H1 (cell line): ENCODE measurements around the gene GDPD4.

Experiments used
- CREB1 ChIP-seq: IDR thresholded peaks from 2 replicates; pipeline ENCODE4 v1.6.1; 2012; ENCODE audit warnings: inconsistent platforms
- EGR1 ChIP-seq: IDR thresholded peaks from 2 replicates; pipeline ENCODE4 v1.6.1; 2011; ENCODE audit warnings: low read depth, low read length, borderline replicate concordance
- EP300 ChIP-seq, 2 experiments: IDR thresholded peaks; 1 replicate in 1 of 2; 2 replicates in 1 of 2; pipeline ENCODE4 v1.6.1; 2011 to 2012; ENCODE audit warnings: low read depth in 2 of 2, low read length in 2 of 2, mild to moderate bottlenecking in 2 of 2, borderline replicate concordance in 1 of 2, inconsistent platforms in 1 of 2, moderate library complexity in 1 of 2
- POLR2A ChIP-seq, 2 experiments: IDR thresholded peaks; 1 replicate in 1 of 2; 2 replicates in 1 of 2; pipeline ENCODE4 v1.6.1; 2011; ENCODE audit warnings: low read depth in 2 of 2, low read length in 2 of 2, mild to moderate bottlenecking in 2 of 2; ENCODE audit errors: control extremely low read depth in 1 of 2
- POLR2AphosphoS5 ChIP-seq: IDR thresholded peaks from 2 replicates; pipeline ENCODE4 v1.6.1; 2011; ENCODE audit warnings: low read depth, low read length
- RAD21 ChIP-seq, 2 experiments: IDR thresholded peaks in 1 of 2; conservative IDR thresholded peaks in 1 of 2; 2 replicates each; pipeline ENCODE4 v1.6.1; 2011; ENCODE audit warnings: low read depth in 2 of 2, low read length in 2 of 2, improper control_type of control experiment in 1 of 2, inconsistent platforms in 1 of 2, mild to moderate bottlenecking in 1 of 2, moderate library complexity in 1 of 2
- SRF ChIP-seq: IDR thresholded peaks from 2 replicates; pipeline ENCODE4 v1.6.1; 2011; ENCODE audit warnings: mild to moderate bottlenecking, low read depth, low read length, moderate library complexity
- TAF1 ChIP-seq: IDR thresholded peaks from 2 replicates; pipeline ENCODE4 v1.6.1; 2011; ENCODE audit warnings: mild to moderate bottlenecking, low read depth, low read length
- TBP ChIP-seq: IDR thresholded peaks from 2 replicates; pipeline ENCODE4 v1.6.1; 2011; ENCODE audit warnings: low read depth, low read length, improper control_type of control experiment
- TEAD4 ChIP-seq: IDR thresholded peaks from 2 replicates; pipeline ENCODE4 v1.6.1; 2012; ENCODE audit warnings: low read depth, low read length, inconsistent platforms, mixed read lengths
- YY1 ChIP-seq: IDR thresholded peaks from 2 replicates; pipeline ENCODE4 v1.6.1; 2011; ENCODE audit warnings: low read depth, mild to moderate bottlenecking, low read length
- TF ChIP-seq, protein P1 (sequence below), 3 experiments: IDR thresholded peaks; 1 replicate in 2 of 3; 2 replicates in 1 of 3; pipeline versions ENCODE4 v1.5.1 to v1.6.1; 2011; ENCODE audit warnings: low read length in 3 of 3, mild to moderate bottlenecking in 3 of 3, inconsistent platforms in 2 of 3, low read depth in 1 of 3, moderate library complexity in 1 of 3; ENCODE audit not compliant: insufficient read depth in 1 of 3; ENCODE audit errors: control extremely low read depth in 1 of 3
- TF ChIP-seq, protein P2 (sequence below): IDR thresholded peaks from 2 replicates; pipeline ENCODE4 v1.6.1; 2012; ENCODE audit warnings: inconsistent platforms
- TF ChIP-seq, protein P3 (sequence below): IDR thresholded peaks from 2 replicates; pipeline ENCODE4 v1.6.1; 2011; ENCODE audit warnings: low read depth, mild to moderate bottlenecking, low read length; ENCODE audit not compliant: insufficient read depth

DNA sequence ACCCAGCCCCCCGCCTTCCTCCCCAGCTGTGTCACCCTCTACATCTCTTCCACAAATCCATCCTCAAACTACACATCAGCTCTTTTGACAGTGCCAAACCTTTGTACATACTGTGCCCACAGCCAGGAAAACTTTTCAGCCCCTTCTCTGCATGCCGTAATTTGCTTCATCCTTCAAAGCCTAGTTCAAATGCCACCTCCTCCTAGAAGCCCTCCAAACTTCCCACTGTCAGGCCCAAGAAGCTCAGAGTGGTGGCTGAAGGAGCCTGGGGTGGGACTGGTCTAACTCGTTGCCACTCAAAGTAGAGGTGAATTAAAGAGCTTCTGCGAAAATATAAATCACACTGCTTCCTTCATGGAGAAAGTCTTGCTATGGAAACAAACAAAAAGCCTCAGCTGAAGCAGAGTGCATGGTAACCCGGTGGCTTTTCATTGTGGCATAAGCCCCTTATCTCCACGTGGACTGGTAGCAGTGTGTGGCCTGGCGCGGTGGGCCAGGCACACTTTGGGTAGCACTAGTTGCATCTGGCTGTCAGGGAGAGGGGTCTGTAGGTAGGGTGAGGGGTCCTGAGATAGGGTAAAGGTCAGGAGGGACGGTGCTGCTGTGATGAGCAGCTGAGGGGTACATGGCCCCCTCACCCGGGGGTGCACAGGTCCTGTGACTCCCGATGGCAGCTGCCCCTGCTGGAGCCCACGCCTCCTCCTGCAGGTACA lies 96.6 kb downstream of the GDPD4 start:
- TF ChIP-seq, protein P1, sequence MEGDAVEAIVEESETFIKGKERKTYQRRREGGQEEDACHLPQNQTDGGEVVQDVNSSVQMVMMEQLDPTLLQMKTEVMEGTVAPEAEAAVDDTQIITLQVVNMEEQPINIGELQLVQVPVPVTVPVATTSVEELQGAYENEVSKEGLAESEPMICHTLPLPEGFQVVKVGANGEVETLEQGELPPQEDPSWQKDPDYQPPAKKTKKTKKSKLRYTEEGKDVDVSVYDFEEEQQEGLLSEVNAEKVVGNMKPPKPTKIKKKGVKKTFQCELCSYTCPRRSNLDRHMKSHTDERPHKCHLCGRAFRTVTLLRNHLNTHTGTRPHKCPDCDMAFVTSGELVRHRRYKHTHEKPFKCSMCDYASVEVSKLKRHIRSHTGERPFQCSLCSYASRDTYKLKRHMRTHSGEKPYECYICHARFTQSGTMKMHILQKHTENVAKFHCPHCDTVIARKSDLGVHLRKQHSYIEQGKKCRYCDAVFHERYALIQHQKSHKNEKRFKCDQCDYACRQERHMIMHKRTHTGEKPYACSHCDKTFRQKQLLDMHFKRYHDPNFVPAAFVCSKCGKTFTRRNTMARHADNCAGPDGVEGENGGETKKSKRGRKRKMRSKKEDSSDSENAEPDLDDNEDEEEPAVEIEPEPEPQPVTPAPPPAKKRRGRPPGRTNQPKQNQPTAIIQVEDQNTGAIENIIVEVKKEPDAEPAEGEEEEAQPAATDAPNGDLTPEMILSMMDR (IDR thresholded peaks at IDR 0.05; ENCODE audit: control extremely low read depth in 1 of 3, insufficient read depth in 1 of 3, low read depth in 1 of 3, low read length in 3 of 3): no peak
- TF ChIP-seq RAD21 (IDR thresholded peaks at IDR 0.05 in 1 of 2, conservative IDR thresholded peaks at IDR 0.05 in 1 of 2; ENCODE audit: low read depth in 2 of 2, low read length in 2 of 2) (no peak), POLR2A (IDR thresholded peaks at IDR 0.05; ENCODE audit: control extremely low read depth in 1 of 2, low read depth in 2 of 2, low read length in 2 of 2) (no peak), POLR2AphosphoS5 (no peak), TBP (no peak), EGR1 (no peak), EP300 (IDR thresholded peaks at IDR 0.05; ENCODE audit: borderline replicate concordance in 1 of 2, low read depth in 2 of 2, low read length in 2 of 2) (no peak), CREB1 (no peak), YY1 (no peak), TAF1 (no peak), SRF (no peak), TEAD4 (no peak)
- TF ChIP-seq, protein P2, sequence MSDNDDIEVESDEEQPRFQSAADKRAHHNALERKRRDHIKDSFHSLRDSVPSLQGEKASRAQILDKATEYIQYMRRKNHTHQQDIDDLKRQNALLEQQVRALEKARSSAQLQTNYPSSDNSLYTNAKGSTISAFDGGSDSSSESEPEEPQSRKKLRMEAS: no peak
- TF ChIP-seq, protein P3, sequence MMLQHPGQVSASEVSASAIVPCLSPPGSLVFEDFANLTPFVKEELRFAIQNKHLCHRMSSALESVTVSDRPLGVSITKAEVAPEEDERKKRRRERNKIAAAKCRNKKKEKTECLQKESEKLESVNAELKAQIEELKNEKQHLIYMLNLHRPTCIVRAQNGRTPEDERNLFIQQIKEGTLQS: no peak
